ENCODE measurements around the gene EFCAB5. TPM values are rescaled to one million over a fixed set of nuclear protein-coding genes. Genes with fewer than 3 reads are reported as not detected.
"Not testable (repeated sequence)": the region's sequence is repeated elsewhere in the genome, so short reads cannot be mapped to it uniquely, and the experiment has no call there.

Gene EFCAB5
- total RNA-seq, 1 experiment from 2014 or later: not detected

- Histone ChIP-seq H3K36me3 (replicated peaks; ENCODE audit: control insufficient read depth, insufficient read depth, low read length) (no peaks in the 10 kb centered on the region), H3K4me3 (ENCODE audit: insufficient read depth, low read depth, low read length) (no peak overlapping the region), H3K27me3 (ENCODE audit: control insufficient read depth, insufficient read depth, low read length) (no peaks in the 10 kb centered on the region)
- no peak for DNase-seq
Measured at GRCh38 chr17:30086896-30087295, 145.5 kb downstream of the EFCAB5 start.

- H3K36me3 ChIP-seq (replicated peaks; ENCODE audit: control insufficient read depth, insufficient read depth, low read length); H3K4me3 ChIP-seq (ENCODE audit: insufficient read depth, low read depth, low read length); DNase-seq; H3K27me3 ChIP-seq (ENCODE audit: control insufficient read depth, insufficient read depth, low read length): not testable (repeated sequence)
Measured at GRCh38 chr17:30087431-30087830, 146.0 kb downstream of the EFCAB5 start.

GRCh38 chr17:30091121-30091670, 149.8 kb downstream of the EFCAB5 start:
- no peak for DNase-seq
- H3K4me3 ChIP-seq (ENCODE audit: insufficient read depth, low read depth, low read length): no peak overlapping the region
- no peaks in the 10 kb centered on the region; the same call in 1 of the 2 replicates for H3K27me3 ChIP-seq (ENCODE audit: control insufficient read depth, insufficient read depth, low read length)
- no peaks in the 10 kb centered on the region for H3K36me3 ChIP-seq (replicated peaks; ENCODE audit: control insufficient read depth, insufficient read depth, low read length)

- no peak for DNase-seq
- Histone ChIP-seq H3K36me3 (replicated peaks; ENCODE audit: control insufficient read depth, insufficient read depth, low read length) (no peaks in the 10 kb centered on the region), H3K4me3 (ENCODE audit: insufficient read depth, low read depth, low read length) (no peak overlapping the region), H3K27me3 (ENCODE audit: control insufficient read depth, insufficient read depth, low read length) (no peaks in the 10 kb centered on the region; the same call in 1 of the 2 replicates)
Measured at GRCh38 chr17:30091771-30092170, 150.3 kb downstream of the EFCAB5 start.

- H3K27me3 ChIP-seq (ENCODE audit: control insufficient read depth, insufficient read depth, low read length): no peaks in the 10 kb centered on the region; the same call in 1 of the 2 replicates
- no peak for DNase-seq
- no peak overlapping the region for H3K4me3 ChIP-seq (ENCODE audit: insufficient read depth, low read depth, low read length)
- no peaks in the 10 kb centered on the region for H3K36me3 ChIP-seq (replicated peaks; ENCODE audit: control insufficient read depth, insufficient read depth, low read length)
Measured at GRCh38 chr17:30092886-30093285, 151.5 kb downstream of the EFCAB5 start.

- H3K27me3 ChIP-seq (ENCODE audit: control insufficient read depth, insufficient read depth, low read length): no peaks in the 10 kb centered on the region; the same call in 1 of the 2 replicates
- peak; percentile 71 for DNase-seq
- no peaks in the 10 kb centered on the region for H3K36me3 ChIP-seq (replicated peaks; ENCODE audit: control insufficient read depth, insufficient read depth, low read length)
- H3K4me3 ChIP-seq (ENCODE audit: insufficient read depth, low read depth, low read length): no peak overlapping the region
Measured at GRCh38 chr17:30093463-30094147, 152.2 kb downstream of the EFCAB5 start.

- DNase-seq: no peak
- H3K36me3 ChIP-seq (replicated peaks; ENCODE audit: control insufficient read depth, insufficient read depth, low read length): no peaks in the 10 kb centered on the region
- no peaks in the 10 kb centered on the region; the same call in 1 of the 2 replicates for H3K27me3 ChIP-seq (ENCODE audit: control insufficient read depth, insufficient read depth, low read length)
- H3K4me3 ChIP-seq (ENCODE audit: insufficient read depth, low read depth, low read length): no peak overlapping the region
Measured at GRCh38 chr17:30095507-30096244, 154.2 kb downstream of the EFCAB5 start.

- H3K27me3 ChIP-seq (ENCODE audit: control insufficient read depth, insufficient read depth, low read length): no peaks in the 10 kb centered on the region
- H3K36me3 ChIP-seq (replicated peaks; ENCODE audit: control insufficient read depth, insufficient read depth, low read length): no peaks in the 10 kb centered on the region
- no peak for DNase-seq
- H3K4me3 ChIP-seq (ENCODE audit: insufficient read depth, low read depth, low read length): no peak overlapping the region
Measured at GRCh38 chr17:30101686-30102390, 160.4 kb downstream of the EFCAB5 start.

GRCh38 chr17:30103921-30104320, 162.5 kb downstream of the EFCAB5 start:
- no peak for DNase-seq
- Histone ChIP-seq H3K36me3 (replicated peaks; ENCODE audit: control insufficient read depth, insufficient read depth, low read length) (no peaks in the 10 kb centered on the region), H3K27me3 (ENCODE audit: control insufficient read depth, insufficient read depth, low read length) (no peaks in the 10 kb centered on the region)

GRCh38 chr17:30104575-30105339, 163.3 kb downstream of the EFCAB5 start:
- peak; percentile 56 for DNase-seq
- peak overlapping the region; percentile 32 for H3K4me3 ChIP-seq (ENCODE audit: insufficient read depth, low read depth, low read length)
- H3K36me3 ChIP-seq (replicated peaks; ENCODE audit: control insufficient read depth, insufficient read depth, low read length): no peaks in the 10 kb centered on the region
- H3K27me3 ChIP-seq (ENCODE audit: control insufficient read depth, insufficient read depth, low read length): no peaks in the 10 kb centered on the region

More at GRCh38 chr17:30103921-30104320, 162.5 kb downstream of the EFCAB5 start:
- H3K4me3 ChIP-seq (ENCODE audit: insufficient read depth, low read depth, low read length): no peak overlapping the region

GRCh38 chr17:30112794-30113193, 171.4 kb downstream of the EFCAB5 start:
- no peak for DNase-seq
- no peaks in the 10 kb centered on the region for H3K27me3 ChIP-seq (ENCODE audit: control insufficient read depth, insufficient read depth, low read length)
- H3K4me3 ChIP-seq (ENCODE audit: insufficient read depth, low read depth, low read length): no peak overlapping the region
- no peaks in the 10 kb centered on the region for H3K36me3 ChIP-seq (replicated peaks; ENCODE audit: control insufficient read depth, insufficient read depth, low read length)

- no peak for DNase-seq
- Histone ChIP-seq H3K4me3 (ENCODE audit: insufficient read depth, low read depth, low read length) (no peak overlapping the region), H3K27me3 (ENCODE audit: control insufficient read depth, insufficient read depth, low read length) (no peaks in the 10 kb centered on the region), H3K36me3 (replicated peaks; ENCODE audit: control insufficient read depth, insufficient read depth, low read length) (no peaks in the 10 kb centered on the region)
Measured at GRCh38 chr17:30113213-30113612, 171.8 kb downstream of the EFCAB5 start.

GRCh38 chr17:30116345-30116660, 174.9 kb downstream of the EFCAB5 start:
- Histone ChIP-seq H3K27me3 (ENCODE audit: control insufficient read depth, insufficient read depth, low read length) (no peaks in the 10 kb centered on the region), H3K36me3 (replicated peaks; ENCODE audit: control insufficient read depth, insufficient read depth, low read length) (no peaks in the 10 kb centered on the region; the same call in 1 of the 2 replicates)
- no peak for DNase-seq

More at GRCh38 chr17:30116345-30116660, 174.9 kb downstream of the EFCAB5 start:
- H3K4me3 ChIP-seq (ENCODE audit: insufficient read depth, low read depth, low read length): peak overlapping the region; percentile 70

All from H7 (cell line).